ENCODE data around the gene GAREM1. TPM values are rescaled to one million over a fixed set of nuclear protein-coding genes. Genes with fewer than 3 reads are reported as not detected.

The GAREM1 gene
- total RNA-seq, 1 experiment from 2014 or later: 10.2 TPM

GRCh38 chr18:32310774-32311173 lies 159.9 kb downstream of the GAREM1 start:
- Histone ChIP-seq H3K4me2 (no peak overlapping the region), H2AFZ (no peak overlapping the region), H3K79me2 (ENCODE audit: low read depth) (no peaks in the 10 kb centered on the region), H3K36me3 (ENCODE audit: low read depth) (no peaks in the 10 kb centered on the region), H4K20me1 (ENCODE audit: insufficient read depth) (no peaks in the 10 kb centered on the region), H3K27ac (no peak overlapping the region), H3K9me2 (ENCODE audit: insufficient read depth) (no peaks in the 10 kb centered on the region), H3K27me3 (ENCODE audit: insufficient read depth, low read depth) (no peaks in the 10 kb centered on the region), H3F3A (ENCODE audit: insufficient read depth, low read depth) (no peaks in the 10 kb centered on the region), H3K4me1 (replicated peaks; ENCODE audit: insufficient read depth) (no peaks in the 10 kb centered on the region), H3K4me3 (no peak overlapping the region), H3K9me3 (ENCODE audit: insufficient read depth, low read depth) (no peaks in the 10 kb centered on the region)
- ChIA-PET CTCF (no interaction called here), POLR2A (ENCODE audit: unreplicated experiment) (no interaction called here)
- intact Hi-C loops (cut with micrococcal nuclease; ENCODE audit: unreplicated experiment): no loop called here
- DNase-seq: no peak
- BruUV-seq (replicated peaks): no TSS peak
- TF ChIP-seq, protein P1, sequence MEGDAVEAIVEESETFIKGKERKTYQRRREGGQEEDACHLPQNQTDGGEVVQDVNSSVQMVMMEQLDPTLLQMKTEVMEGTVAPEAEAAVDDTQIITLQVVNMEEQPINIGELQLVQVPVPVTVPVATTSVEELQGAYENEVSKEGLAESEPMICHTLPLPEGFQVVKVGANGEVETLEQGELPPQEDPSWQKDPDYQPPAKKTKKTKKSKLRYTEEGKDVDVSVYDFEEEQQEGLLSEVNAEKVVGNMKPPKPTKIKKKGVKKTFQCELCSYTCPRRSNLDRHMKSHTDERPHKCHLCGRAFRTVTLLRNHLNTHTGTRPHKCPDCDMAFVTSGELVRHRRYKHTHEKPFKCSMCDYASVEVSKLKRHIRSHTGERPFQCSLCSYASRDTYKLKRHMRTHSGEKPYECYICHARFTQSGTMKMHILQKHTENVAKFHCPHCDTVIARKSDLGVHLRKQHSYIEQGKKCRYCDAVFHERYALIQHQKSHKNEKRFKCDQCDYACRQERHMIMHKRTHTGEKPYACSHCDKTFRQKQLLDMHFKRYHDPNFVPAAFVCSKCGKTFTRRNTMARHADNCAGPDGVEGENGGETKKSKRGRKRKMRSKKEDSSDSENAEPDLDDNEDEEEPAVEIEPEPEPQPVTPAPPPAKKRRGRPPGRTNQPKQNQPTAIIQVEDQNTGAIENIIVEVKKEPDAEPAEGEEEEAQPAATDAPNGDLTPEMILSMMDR (conservative IDR thresholded peaks at IDR 0.05): no peak
- TF ChIP-seq EZH2 (IDR thresholded peaks at IDR 0.05; ENCODE audit: low read depth): no peak

DNA sequence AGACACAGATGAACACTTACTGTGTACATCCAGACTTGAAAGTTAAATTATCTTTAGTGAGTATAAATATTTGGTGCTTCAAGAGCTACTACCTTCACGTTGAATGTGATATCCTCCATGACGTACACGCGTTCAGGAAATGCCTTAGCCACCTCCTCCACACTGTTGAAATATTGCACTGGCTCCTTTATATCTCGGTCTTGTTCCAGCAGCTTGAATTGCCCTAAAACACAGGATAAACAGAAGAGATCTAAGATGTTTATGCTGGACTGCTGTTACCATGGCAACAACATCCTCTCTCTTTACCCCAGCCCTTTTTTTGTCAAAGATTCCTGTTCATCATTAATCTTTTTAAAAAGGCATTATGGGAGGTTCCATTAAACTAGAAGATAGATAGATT lies 160.6 kb downstream of the GAREM1 start:
- no TSS peak for BruUV-seq (replicated peaks)
- H3F3A ChIP-seq (ENCODE audit: insufficient read depth, low read depth): no peaks in the 10 kb centered on the region
- no peaks in the 10 kb centered on the region for H3K9me3 ChIP-seq (ENCODE audit: insufficient read depth, low read depth)
- H3K4me2 ChIP-seq: no peak overlapping the region
- H3K36me3 ChIP-seq (ENCODE audit: low read depth): no peaks in the 10 kb centered on the region
- no peaks in the 10 kb centered on the region for H3K4me1 ChIP-seq (replicated peaks; ENCODE audit: insufficient read depth)
- no peak overlapping the region for H2AFZ ChIP-seq
- no peaks in the 10 kb centered on the region for H3K9me2 ChIP-seq (ENCODE audit: insufficient read depth)
- no peaks in the 10 kb centered on the region for H4K20me1 ChIP-seq (ENCODE audit: insufficient read depth)
- H3K27ac ChIP-seq: no peak overlapping the region
- ChIA-PET POLR2A (ENCODE audit: unreplicated experiment) (no interaction called here), CTCF (interaction anchor here (0.6 kb wide), 1 partner anchor 251 kb away, joined by 3 read pairs; no protein-coding TSS in a partner anchor)
- H3K27me3 ChIP-seq (ENCODE audit: insufficient read depth, low read depth): no peaks in the 10 kb centered on the region
- no peak overlapping the region for H3K4me3 ChIP-seq
- intact Hi-C loops (cut with micrococcal nuclease; ENCODE audit: unreplicated experiment): no loop called here
- no peaks in the 10 kb centered on the region for H3K79me2 ChIP-seq (ENCODE audit: low read depth)
- no peak for DNase-seq
- TF ChIP-seq, protein P1 (conservative IDR thresholded peaks at IDR 0.05): no peak
- TF ChIP-seq EZH2 (IDR thresholded peaks at IDR 0.05; ENCODE audit: low read depth): no peak

DNA sequence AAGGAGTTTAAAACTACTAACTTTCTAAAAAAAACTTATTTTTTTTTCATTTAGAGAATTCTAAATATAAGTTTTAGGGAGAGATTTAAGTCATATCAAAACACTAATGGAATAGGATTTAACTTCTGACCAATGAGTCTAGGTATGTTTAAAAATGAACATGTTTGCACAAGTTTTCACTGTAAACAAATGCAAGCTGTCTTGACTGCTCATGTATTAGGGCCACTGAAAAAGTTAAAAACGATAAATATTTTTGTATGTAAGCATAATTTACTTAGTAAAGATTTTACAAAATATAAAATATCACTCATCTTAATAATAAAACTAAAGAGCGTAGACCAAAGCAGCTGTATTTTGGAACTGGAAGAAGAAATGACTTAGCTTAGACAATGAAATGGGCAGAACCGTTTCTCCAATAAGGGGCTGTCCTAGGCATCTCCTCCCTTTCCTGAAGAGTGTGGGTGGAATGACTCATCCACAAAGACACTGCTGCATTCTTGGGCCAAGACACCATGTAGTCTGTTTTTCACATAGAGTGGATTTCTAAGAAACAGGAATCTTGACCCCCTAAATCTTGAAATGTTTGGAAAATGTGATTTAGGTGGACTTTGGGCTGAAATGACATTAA lies 162.1 kb downstream of the GAREM1 start:
- BruUV-seq (replicated peaks): no TSS peak
- Histone ChIP-seq H3K36me3 (ENCODE audit: low read depth) (no peaks in the 10 kb centered on the region), H3K9me3 (ENCODE audit: insufficient read depth, low read depth) (no peaks in the 10 kb centered on the region), H3K27ac (no peak overlapping the region), H3K4me3 (no peak overlapping the region), H3K4me1 (replicated peaks; ENCODE audit: insufficient read depth) (no peaks in the 10 kb centered on the region), H3K27me3 (ENCODE audit: insufficient read depth, low read depth) (no peaks in the 10 kb centered on the region), H3K79me2 (ENCODE audit: low read depth) (no peaks in the 10 kb centered on the region), H3K9me2 (ENCODE audit: insufficient read depth) (no peaks in the 10 kb centered on the region), H4K20me1 (ENCODE audit: insufficient read depth) (no peaks in the 10 kb centered on the region), H3F3A (ENCODE audit: insufficient read depth, low read depth) (no peaks in the 10 kb centered on the region), H3K4me2 (no peak overlapping the region), H2AFZ (no peak overlapping the region)
- TF ChIP-seq EZH2 (IDR thresholded peaks at IDR 0.05; ENCODE audit: low read depth): no peak
- TF ChIP-seq, protein P1 (conservative IDR thresholded peaks at IDR 0.05): no peak
- intact Hi-C loops (cut with micrococcal nuclease; ENCODE audit: unreplicated experiment): no loop called here
- ChIA-PET POLR2A (ENCODE audit: unreplicated experiment) (no interaction called here), CTCF (no interaction called here)
- no peak for DNase-seq

Data from PC-9 (cell line).